Common myeloid progenitor, CD34-positive (primary cell): ENCODE measurements around the gene HSD17B13.
"Not testable (repeated sequence)": the region's sequence is repeated elsewhere in the genome, so short reads cannot be mapped to it uniquely, and the experiment has no call there.

Experiments
- CTCF ChIA-PET: fragments of 350-600 bp; sonication (Branson Sonifier 250); formaldehyde crosslinking; loops from one replicate; lab custom pipeline; 2021; ENCODE audit warnings: antibody characterized with exemption; lab: Charles Lee
- POLR2A ChIA-PET: fragments of 350-600 bp; sonication (Branson Sonifier 250); formaldehyde crosslinking; loops from one replicate; lab custom pipeline; 2021; ENCODE audit warnings: antibody characterized with exemption; lab: Charles Lee
- DNase-seq, 3 donors: peaks; one replicate each; pipeline versions ENCODE4 v3.0.0 to v3.0.0-alpha.2; 2013
- H3K27ac ChIP-seq, 2 experiments: 1 replicate in 1 of 2; 2 replicates in 1 of 2; pipeline ENCODE4 v1.7.0; 2013; ENCODE audit warnings: inconsistent platforms in 2 of 2, low read length in 2 of 2, mild to moderate bottlenecking in 2 of 2, low read depth in 1 of 2, moderate library complexity in 1 of 2; ENCODE audit not compliant: severe bottlenecking in 2 of 2, insufficient read depth in 1 of 2, poor library complexity in 1 of 2
- H3K27me3 ChIP-seq, 5 experiments: replicated peaks in 2 of 5; 1 replicate in 3 of 5; 2 replicates in 2 of 5; pipeline versions ENCODE4 v1.6.1 to v1.7.0; 2013; ENCODE audit warnings: low read length in 4 of 5, mild to moderate bottlenecking in 2 of 5, moderate library complexity in 2 of 5, inconsistent platforms in 1 of 5; ENCODE audit not compliant: insufficient read depth in 5 of 5, control insufficient read depth in 4 of 5
- H3K36me3 ChIP-seq, 4 experiments: 1 replicate in 2 of 4; 2 replicates in 2 of 4; pipeline versions ENCODE4 v1.6.1 to v1.7.0; 2013; ENCODE audit warnings: low read length in 3 of 4, control low read depth in 1 of 4, mild to moderate bottlenecking in 1 of 4; ENCODE audit not compliant: control insufficient read depth in 4 of 4, insufficient read depth in 4 of 4
- H3K4me1 ChIP-seq, 4 experiments: 1 replicate in 3 of 4; 2 replicates in 1 of 4; pipeline versions ENCODE4 v1.6.1 to v1.7.1; 2013; ENCODE audit warnings: low read length in 3 of 4, mild to moderate bottlenecking in 3 of 4, control low read depth in 1 of 4, inconsistent platforms in 1 of 4, moderate library complexity in 1 of 4; ENCODE audit not compliant: control insufficient read depth in 4 of 4, insufficient read depth in 4 of 4; ENCODE audit errors: control extremely low read depth in 1 of 4
- H3K4me3 ChIP-seq, 7 experiments: 1 replicate in 4 of 7; 2 replicates in 3 of 7; pipeline versions ENCODE4 v1.5.1 to v1.7.0; 2013; ENCODE audit warnings: mild to moderate bottlenecking in 7 of 7, low read length in 6 of 7, moderate library complexity in 6 of 7, inconsistent platforms in 2 of 7, low read depth in 2 of 7, control low read depth in 1 of 7; ENCODE audit not compliant: insufficient read depth in 4 of 7, control insufficient read depth in 1 of 7; ENCODE audit errors: extremely low read depth in 1 of 7
- H3K9me3 ChIP-seq, 5 experiments: 1 replicate in 4 of 5; 2 replicates in 1 of 5; pipeline versions ENCODE4 v1.6.1 to v1.7.1; 2013; ENCODE audit warnings: low read length in 4 of 5, mild to moderate bottlenecking in 2 of 5, inconsistent platforms in 1 of 5, low read depth in 1 of 5, moderate library complexity in 1 of 5; ENCODE audit not compliant: control insufficient read depth in 4 of 5, insufficient read depth in 2 of 5; ENCODE audit errors: control extremely low read depth in 1 of 5
- WGBS: methylation state at CpG from one replicate; pipeline ENCODE4 v1.1.5; 2013; ENCODE audit not compliant: insufficient coverage; 5-methylcytosine and 5-hydroxymethylcytosine counted together

HSD17B13 gene

DNA sequence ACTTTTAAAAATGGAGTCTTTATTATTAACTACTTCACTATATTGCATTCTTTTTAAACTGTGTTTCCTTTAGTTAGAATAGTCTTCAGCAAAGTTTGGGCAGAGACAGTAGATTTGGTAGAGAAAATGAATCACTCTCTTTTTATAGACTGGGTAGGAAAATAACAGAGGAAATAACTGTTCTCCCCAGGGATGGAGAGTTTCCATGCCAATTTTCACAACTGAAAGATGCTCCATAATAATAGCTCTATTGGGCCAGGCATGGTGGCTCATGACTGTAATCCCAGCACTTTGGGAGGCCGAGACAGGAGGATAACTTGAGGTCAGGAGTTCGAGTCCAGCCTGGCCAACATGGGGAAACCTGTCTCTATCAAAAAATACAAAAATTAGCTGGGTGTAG, 13.1 kb downstream of the HSD17B13 start:
- Histone ChIP-seq H3K27ac (no peak overlapping the region), H3K4me3 (no peak overlapping the region), H3K4me1 (no peaks in the 10 kb centered on the region), H3K27me3 (no peaks in the 10 kb centered on the region), H3K9me3 (no peaks in the 10 kb centered on the region), H3K36me3 (peaks cover 0 to under 1% (median 0%) of the 10 kb centered on the region in 4 experiments)
- POLR2A ChIA-PET = no interaction called here
- no peak for DNase-seq
- CTCF ChIA-PET = no interaction called here
- WGBS = 100% methylated on average over 2 of the region's 2 CpGs

DNA sequence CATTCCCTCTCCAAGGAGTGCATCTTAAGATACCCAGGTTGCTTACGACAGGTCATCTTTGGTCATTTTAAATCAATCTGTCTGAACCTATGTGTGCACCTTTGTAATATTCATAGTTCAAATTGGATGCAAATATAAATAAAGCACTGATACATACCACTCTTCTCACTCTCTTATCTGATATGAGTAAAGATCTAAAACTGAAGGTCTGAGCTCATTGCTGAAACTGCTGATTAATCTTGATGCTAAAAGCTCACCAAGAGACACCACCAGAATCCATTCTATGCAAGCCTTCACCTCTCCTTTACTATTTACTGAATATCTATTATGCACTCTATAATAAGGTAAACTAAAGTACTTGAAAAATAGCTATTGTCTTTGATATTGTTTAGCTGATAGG, 16.6 kb downstream of the HSD17B13 start:
- POLR2A ChIA-PET = interaction anchor here (0.6 kb wide), 1 partner anchor 214 kb away, joined by 3 read pairs; no protein-coding TSS in a partner anchor
- DNase-seq = no peak
- Histone ChIP-seq H3K27me3 (no peaks in the 10 kb centered on the region), H3K4me3 (no peak overlapping the region), H3K27ac (no peak overlapping the region), H3K36me3 (peaks cover 0 to 2% (median 0%) of the 10 kb centered on the region in 4 experiments), H3K4me1 (no peaks in the 10 kb centered on the region), H3K9me3 (no peaks in the 10 kb centered on the region)
- WGBS = no CpG with 5 or more reads among the region's 1 CpG
- CTCF ChIA-PET = no interaction called here

DNA sequence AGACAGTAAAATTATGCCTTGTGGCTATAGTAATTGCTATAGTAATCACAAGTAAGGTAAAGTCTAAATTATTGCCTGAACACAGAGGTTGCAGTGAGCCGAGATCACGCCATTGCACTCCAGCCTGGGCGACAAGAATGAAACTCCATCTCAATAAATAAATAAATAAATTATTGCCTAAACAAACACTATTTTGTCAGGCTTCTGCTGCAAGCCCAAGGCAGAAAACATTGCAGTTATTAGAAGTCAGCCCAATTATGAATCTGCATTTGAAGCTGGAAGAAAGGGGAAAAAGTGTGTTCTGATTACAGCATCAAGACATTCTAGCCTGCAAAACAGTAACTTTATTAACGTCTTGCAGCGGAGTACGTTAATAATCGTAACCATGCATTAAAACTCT, 17.1 kb downstream of the HSD17B13 start:
- 97% methylated on average over 4 of the region's 7 CpGs for WGBS
- POLR2A ChIA-PET = no interaction called here
- CTCF ChIA-PET = no interaction called here
- Histone ChIP-seq H3K36me3 (peaks cover 0 to 2% (median 0%) of the 10 kb centered on the region in 4 experiments), H3K9me3 (no peaks in the 10 kb centered on the region), H3K27me3 (no peaks in the 10 kb centered on the region), H3K4me3 (no peak overlapping the region), H3K27ac (no peak overlapping the region), H3K4me1 (no peaks in the 10 kb centered on the region)
- no peak for DNase-seq

DNA sequence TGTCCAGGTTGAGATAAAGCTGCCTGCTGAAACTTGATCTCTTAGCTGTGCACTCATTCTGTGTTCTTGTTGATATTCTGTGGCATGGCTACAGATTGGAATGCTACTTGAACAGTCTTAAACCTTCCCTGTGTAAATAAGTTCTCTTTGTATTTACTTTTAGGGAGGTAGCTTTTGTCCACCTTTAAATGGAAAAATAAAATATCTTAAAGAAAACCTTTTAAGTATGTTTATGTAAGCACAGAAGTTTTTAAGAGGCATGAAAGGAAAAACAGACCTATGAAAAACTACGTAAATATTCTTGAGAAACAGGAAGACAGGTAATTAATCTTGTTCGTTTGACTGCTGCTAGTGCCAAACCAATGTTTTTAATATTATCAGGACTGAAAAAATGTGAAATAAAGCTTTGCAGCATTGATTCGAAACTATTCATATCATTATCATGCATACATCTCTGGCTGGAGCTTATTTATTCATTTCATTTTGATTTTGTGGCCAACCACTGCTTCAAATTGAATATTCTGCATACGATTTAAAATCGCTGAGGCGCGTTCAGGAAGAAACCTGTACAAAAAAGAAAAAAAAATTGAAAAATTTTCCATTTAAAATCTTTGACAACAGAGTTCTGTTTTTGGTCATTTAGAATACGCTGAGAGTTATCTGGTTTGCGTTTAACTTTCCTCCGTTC, 17.8 kb downstream of the HSD17B13 start:
- H3K4me1 ChIP-seq = no peaks in the 10 kb centered on the region
- no peak for DNase-seq
- no peaks in the 10 kb centered on the region for H3K9me3 ChIP-seq
- WGBS = 100% methylated on average over 1 of the region's 10 CpGs
- no peaks in the 10 kb centered on the region for H3K27me3 ChIP-seq
- ChIA-PET CTCF (no interaction called here), POLR2A (no interaction called here)
- H3K27ac ChIP-seq = no peak overlapping the region
- H3K4me3 ChIP-seq = no peak overlapping the region
- peaks cover 0 to 2% (median 0%) of the 10 kb centered on the region in 4 experiments for H3K36me3 ChIP-seq

DNA sequence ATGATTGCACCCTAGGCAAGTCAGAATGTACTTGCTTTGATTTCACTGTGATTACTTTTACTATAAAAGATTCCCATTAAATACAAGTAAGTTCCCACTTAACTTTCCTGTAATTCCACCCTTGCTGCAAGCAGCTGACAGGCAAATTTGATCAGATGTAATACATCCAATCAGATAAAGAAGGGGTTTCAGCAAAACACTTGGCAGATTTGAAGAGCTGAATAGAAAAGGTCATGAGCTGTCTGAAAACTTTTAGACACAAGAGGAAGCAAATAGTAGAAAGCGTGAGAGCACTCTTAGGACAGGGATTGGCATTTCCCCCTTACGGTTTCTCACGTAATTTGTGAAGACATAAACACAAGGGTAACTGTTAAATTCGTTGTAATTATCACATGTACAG, 22.8 kb downstream of the HSD17B13 start:
- peaks cover 0 to 2% (median 0%) of the 10 kb centered on the region in 4 experiments for H3K36me3 ChIP-seq
- H3K9me3 ChIP-seq = no peaks in the 10 kb centered on the region
- H3K4me3 ChIP-seq = no peak overlapping the region
- CTCF ChIA-PET = no interaction called here
- H3K4me1 ChIP-seq = no peaks in the 10 kb centered on the region
- no peak for DNase-seq
- H3K27ac ChIP-seq = no peak overlapping the region
- POLR2A ChIA-PET = no interaction called here
- WGBS = no CpG with 5 or more reads among the region's 4 CpGs
- H3K27me3 ChIP-seq = no peaks in the 10 kb centered on the region

DNA sequence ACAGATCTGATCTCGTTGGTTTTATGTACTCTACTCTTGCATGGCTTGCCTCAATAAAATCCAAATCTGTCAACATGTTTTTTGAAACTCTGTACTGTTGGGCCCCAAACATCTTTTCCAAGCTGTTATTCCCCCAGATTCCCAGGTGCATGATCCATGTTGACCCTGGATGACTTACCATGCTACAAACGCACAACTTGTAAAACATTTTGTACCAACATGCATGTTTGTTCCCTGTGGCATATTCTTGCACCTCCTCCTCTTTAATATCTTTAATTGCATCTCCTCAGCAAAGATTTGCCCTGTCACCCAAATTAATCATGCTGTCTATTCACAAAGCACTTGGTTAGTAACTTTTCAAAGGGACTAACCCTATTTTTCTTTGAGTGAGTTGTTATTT, 24.3 kb downstream of the HSD17B13 start:
- POLR2A ChIA-PET = no interaction called here
- no peak for DNase-seq
- CTCF ChIA-PET = no interaction called here

DNA sequence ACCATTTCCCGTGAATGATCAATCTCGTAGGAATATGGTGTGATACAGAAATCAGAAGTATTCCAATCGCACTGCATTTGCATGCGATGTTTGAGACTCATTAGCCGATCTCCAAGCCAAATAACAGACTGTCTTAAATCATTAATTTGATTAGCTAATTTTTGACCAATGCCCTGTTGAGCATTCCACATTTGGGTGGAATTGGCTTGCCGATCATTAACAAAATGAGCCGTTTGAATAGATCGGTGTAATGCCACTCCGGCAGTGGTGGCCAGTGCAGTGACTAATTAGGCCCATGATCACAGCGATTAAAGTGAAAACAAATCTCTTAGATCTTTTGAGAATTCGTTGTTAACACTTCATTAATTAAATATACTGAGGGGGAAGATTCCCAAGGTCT, 27.8 kb downstream of the HSD17B13 start:
- 64% methylated on average over 4 of the region's 11 CpGs for WGBS
- H3K27ac ChIP-seq, CTCF ChIA-PET, H3K36me3 ChIP-seq, H3K4me1 ChIP-seq, H3K27me3 ChIP-seq, H3K4me3 ChIP-seq, POLR2A ChIA-PET, H3K9me3 ChIP-seq, DNase-seq: not testable (repeated sequence)

More for the DNA sequence above, 24.3 kb downstream of the HSD17B13 start:
- Histone ChIP-seq H3K27me3 (no peaks in the 10 kb centered on the region), H3K4me1 (no peaks in the 10 kb centered on the region), H3K36me3 (no peaks in the 10 kb centered on the region), H3K9me3 (peaks cover 0 to 4% (median 0%) of the 10 kb centered on the region in 5 experiments), H3K4me3 (no peak overlapping the region), H3K27ac (no peak overlapping the region)
- WGBS = 94% methylated on average over 2 of the region's 2 CpGs
